GM15510 (cell line): ENCODE data around the gene RPS6KB2.
A peak's percentile ranks its signal among the peaks of the same experiment; 100 is the strongest.

ENCODE experiments used
- POLR2A ChIP-seq: IDR thresholded peaks from 3 replicates; pipeline ENCODE4 v1.6.1; 2011; ENCODE audit warnings: borderline replicate concordance; ENCODE audit not compliant: insufficient read length; ENCODE audit errors: extremely low read depth

RPS6KB2 gene

DNA sequence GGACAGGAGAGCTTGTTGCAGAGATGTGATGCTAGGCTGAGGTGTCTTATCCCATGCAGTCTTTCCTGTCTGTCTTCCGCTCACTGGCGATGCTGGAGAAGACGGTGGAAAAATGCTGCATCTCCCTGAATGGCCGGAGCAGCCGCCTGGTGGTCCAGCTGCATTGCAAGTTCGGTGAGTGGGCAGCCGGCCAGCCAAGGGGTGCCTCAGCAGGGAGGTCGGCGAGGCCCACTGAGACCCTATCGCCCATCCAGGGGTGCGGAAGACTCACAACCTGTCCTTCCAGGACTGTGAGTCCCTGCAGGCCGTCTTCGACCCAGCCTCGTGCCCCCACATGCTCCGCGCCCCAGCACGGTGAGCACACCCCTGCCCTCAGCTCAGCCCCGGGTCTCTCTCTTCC is 34.9 kb upstream of the RPS6KB2 start:
- no peak for TF ChIP-seq POLR2A

DNA sequence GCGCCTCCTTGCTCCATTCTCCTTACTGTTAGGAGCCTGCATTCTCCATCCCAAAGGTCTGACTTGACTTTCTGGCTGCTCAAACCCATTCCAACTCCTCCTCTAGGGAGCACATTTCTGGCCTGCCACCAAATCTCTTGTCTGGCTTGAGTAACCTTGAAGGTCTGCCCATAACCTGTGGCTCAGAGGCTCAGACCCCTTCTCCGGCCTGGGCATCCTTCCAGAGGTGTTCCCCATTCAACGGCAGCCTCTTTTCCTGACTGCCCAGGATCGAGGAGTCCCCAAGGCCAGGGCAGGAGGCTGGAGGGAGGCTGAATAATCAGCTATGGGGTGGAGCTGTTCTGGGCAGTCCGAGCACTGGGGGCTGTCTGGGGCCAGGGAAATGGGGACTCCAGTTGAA is 34.3 kb upstream of the RPS6KB2 start:
- no peak for TF ChIP-seq POLR2A

DNA sequence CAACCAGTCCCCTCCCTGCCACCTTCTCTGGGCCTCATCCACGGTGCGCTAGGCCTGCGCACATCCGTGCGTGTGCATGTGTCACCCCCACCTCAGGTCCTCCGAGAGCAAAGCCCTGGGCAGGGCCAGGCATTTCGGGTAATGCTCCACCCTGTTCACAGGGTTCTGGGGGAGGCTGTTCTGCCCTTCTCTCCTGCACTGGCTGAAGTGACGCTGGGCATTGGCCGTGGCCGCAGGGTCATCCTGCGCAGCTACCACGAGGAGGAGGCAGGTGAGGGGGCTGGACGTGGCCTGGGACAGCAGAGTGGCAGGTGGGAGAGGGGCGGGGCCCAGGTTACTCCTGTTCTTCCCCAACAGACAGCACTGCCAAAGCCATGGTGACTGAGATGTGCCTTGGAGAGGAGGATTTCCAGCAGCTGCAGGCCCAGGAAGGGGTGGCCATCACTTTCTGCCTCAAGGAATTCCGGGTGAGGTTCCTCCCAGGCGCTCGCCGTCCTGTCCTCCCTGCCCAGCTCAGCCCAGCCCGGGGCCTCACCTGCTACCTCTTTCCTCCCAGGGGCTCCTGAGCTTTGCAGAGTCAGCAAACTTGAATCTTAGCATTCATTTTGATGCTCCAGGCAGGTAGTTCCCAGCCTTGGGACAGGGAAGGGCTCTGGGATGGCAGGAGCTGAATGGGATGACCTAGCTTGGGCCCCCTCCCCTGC is 32.6 kb upstream of the RPS6KB2 start:
- TF ChIP-seq POLR2A, result no peak

DNA sequence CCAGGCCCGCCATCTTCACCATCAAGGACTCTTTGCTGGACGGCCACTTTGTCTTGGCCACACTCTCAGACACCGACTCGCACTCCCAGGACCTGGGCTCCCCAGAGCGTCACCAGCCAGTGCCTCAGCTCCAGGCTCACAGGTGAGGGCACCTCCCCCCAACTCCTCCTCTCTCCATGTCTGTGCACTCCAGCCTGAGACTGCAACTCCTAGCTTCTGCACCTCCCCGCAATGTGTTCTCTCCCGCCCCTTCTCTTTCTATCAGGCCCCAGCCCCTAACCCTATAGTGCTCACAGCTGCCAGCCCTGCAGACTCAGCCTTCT is 32.1 kb upstream of the RPS6KB2 start:
- TF ChIP-seq POLR2A, result no peak

DNA sequence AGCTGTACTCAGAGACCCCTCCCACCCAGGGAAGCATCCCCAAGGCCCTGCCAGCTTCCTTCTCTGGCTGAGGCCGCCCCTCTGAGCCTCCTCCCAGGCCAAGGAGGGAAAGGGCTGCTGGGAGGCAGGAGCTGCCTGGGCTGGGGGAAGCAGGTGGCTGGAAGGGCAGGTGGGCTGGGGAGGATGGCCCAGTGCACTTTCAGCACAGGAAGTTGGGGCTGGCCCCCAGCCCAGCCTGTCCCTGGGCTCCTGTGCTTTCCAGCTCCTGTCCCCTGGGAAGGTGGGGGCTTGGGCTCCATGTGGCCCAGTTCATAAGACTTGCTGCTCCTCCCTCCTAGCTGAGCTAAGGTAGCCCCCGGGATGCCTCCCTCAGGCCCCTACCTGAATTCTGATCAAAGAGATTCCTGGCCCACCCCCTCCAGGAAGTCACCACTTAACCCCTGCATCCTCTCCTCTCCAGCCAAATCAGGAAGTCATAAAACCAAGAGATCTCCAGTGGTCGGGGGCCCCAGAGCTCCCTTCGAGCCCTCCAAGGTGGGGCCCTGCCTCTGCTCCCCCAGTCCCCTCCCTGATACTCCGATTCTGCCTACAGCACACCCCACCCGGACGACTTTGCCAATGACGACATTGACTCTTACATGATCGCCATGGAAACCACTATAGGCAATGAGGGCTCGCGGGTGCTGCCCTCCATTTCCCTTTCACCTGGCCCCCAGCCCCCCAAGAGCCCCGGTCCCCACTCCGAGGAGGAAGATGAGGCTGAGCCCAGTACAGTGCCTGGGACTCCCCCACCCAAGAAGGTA is 31.5 kb upstream of the RPS6KB2 start:
- TF ChIP-seq POLR2A, result no peak

DNA sequence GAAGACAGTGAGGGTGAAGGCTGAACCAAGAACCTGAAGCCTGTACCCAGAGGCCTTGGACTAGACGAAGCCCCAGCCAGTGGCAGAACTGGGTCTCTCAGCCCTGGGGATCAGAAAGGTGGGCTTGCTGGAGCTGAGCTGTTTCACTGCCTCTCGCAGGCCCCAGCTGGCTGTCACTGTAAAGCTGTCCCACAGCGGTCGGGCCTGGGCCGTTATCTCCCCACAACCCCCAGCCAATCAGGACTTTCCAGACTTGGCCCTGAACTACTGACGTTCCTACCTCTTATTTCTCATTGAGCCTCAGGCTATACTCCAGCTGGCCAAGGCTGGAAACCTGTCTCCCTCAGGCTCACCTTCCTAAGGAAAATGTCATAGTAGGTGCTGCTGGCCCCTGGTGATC is 30.8 kb upstream of the RPS6KB2 start:
- TF ChIP-seq POLR2A, result no peak

DNA sequence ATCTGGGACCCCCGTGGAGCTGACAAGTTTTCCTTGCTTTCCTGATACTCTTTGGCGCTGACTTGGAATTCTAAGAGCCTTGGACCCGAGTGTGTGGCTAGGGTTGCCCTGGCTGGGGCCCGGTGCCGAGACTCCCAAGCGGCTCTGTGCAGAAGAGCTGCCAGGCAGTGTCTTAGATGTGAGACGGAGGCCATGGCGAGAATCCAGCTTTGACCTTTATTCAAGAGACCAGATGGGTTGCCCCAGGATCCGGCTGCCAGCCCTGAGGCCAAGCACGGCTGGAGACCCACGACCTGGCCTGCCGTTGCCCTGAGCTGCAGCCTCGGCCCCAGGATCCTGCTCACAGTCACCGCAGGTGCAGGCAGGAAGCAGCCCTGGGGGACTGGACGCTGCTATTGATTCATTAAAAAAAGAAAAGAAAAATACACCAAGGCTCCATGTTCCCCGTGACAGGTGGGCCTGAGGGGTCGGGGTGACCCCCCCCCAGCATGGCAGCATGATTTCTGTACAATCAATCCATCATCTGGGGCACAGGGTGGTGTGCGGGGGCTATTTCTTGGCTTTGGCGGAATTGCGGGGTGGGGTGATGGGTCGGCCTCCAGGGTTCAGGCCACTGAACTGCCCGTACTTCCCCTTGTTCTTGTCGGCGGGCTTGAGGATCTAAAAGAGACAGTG is 30.2 kb upstream of the RPS6KB2 start:
- TF ChIP-seq POLR2A, result no peak

DNA sequence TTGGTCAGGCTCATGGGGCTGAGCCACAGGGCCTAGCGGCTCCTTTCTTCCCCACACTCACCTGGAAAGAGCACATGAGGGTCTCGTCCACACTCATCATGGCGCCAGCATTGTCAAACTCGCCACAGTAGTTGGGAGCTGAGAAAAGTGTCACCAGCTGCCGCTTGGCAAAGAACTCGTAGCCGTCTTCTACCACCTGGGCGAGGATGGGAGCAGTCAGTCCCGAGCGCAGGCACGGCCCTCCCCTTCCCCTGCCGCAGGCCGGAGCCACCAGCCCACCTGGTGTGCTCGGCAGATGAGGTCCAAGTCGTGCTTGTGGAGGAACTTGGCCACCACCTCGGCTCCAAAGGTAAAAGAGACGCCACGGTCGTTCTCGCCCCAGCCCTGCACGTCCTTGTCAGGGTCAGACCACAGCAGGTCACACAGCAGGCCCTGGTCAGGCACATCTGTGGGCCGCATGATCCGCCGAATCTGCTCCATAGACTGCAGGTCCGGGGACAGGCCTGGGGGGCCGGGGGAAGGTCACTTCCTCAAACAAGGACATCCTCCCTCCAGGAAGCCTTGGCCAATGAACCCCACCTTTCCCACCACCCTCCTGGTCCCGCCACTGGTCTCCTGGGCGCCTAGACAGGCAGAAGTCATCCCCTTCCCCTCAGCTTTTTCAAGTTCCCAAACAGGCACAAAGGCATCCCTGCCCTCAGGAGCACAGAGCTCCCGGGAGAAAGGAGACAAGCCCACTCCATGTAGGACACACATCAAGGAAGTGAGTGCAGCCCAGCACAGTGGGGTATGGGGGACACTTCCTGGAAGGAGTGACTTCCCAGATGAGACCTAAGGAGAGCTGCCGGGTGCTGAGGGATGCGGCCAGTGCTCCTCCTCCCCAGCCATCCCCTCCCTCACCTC is 29.4 kb upstream of the RPS6KB2 start:
- TF ChIP-seq POLR2A, result no peak

DNA sequence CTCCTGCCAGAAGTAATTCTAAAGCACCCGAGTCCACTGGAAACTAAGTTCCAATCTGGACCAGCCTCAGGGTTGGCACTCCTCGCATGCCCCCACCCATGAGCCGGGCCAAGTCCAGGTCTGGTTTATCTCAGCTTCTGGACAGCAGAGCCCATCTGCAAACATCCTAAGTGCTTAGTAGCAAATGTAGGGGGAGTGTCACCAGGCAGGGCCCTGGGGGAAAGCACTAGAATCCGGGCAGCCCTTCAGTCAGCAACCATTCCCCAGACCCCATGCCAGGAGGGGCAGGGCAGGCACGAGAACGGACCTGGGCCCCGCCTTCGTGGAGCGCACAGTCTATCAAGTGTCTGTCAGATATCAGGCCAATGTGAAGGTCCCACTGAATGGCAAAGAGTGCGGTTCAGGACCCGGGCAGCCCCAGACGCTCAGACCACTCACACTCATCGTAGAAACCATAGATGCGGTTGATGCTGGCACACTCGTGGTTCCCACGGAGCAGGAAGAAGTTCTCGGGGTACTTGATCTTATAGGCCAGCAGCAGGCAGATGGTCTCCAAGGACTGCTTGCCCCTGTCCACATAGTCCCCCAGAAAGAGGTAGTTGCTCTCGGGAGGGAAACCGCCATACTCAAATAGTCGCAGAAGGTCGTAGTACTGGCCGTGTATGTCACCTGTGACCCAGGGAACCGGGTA is 27.9 kb upstream of the RPS6KB2 start:
- TF ChIP-seq POLR2A, result no peak

DNA sequence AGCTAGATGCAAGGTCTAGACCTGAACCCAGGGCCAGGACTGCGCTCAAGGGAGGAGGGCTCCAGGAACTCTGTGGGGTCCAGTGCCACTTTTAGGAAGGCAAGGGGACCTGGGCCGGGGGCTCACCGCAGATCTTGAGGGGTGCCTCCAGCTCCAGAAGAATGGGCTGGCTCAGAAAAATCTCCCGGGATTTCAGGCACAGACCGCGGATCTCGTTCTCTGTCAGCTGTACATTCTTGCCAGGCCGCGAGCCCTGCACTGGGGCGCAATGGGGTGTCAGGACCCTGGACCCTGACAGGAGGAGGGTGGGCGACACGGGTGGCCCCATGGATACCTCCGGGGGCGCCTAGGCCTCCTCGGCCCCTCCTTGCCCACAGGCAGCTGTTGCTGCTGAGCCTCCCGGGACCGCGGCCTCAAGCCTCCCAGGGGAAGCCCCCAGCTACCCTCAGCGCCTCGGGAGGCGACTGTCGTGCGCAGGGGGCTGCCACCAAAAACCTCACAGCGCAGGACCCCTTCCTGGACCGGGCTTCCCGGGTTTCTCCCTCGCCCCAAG is 27.3 kb upstream of the RPS6KB2 start:
- no peak for TF ChIP-seq POLR2A

DNA sequence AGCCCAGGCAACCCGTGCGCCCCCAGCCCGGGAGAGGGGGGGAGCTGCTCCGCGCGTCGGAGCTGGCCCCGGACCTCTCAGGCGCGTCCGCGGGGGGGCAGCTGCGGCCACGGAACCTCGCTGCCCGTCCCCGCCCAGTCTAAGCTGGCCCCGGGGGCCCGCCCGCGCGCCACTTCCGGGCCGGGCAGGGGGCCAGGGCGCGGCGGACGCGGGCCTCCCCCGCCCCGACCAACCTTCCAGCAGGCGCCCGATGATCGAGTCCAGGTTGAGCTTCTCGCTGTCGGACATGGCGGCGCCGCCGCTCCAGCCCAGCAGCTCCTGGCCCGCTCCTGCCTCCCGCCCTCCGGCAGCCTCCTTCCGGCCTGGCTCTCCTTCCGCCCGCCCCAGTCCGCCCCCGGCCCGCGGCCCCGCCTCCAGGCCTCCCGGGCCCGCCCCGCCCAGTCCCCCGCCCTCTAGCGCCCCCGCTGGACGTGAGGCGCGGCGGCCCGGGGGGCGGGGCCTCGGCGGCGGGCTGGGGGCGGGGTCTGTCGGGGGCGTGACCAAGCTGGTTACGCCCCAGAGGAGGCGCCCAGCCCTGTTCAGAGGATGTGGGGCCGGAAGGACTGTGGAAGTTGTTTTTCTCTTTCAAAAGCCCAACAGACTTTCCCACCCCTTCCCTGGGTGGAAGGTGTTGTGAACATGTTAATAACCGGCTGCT is 26.7 kb upstream of the RPS6KB2 start, which contains the start of gene PPP1CA:
PPP1CA (minus strand) TSS at position 364 of the 697 bp plus-strand sequence; CDS start at position 288, 76 bp downstream.
- peak; percentile 87 for TF ChIP-seq POLR2A

DNA sequence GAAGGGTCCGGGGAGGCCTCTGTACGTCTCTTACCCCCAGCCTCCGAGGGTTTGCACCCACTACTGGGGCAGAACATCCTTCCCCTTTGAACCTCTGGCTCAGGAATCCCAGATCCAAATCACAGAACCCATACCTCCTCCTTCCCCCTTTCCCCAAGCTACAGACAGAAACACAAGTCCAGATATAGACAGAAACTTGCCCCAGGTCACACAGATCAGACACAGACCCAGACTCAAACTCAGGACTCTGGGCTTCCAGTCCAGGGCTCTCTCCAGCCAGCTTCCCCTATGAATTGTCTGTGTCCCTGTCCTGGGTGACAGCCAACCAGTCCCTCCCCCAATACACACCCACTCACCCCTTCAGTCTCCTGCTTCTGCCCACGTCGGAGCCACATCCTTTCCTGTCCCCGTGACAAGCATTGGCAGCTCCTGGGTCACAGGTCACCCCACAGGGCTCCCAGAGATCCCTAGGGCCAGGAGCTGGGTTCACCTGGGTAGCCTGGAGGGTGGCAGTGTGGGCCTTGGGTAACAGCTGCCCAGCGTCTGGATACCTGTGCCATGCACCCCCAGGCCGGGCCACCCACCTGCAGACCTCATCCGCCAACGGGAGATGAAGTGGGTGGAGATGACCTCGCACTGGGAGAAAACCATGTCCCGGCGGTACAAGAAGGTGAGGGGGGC is 23.6 kb upstream of the RPS6KB2 start:
- TF ChIP-seq POLR2A, result peak; percentile 11

DNA sequence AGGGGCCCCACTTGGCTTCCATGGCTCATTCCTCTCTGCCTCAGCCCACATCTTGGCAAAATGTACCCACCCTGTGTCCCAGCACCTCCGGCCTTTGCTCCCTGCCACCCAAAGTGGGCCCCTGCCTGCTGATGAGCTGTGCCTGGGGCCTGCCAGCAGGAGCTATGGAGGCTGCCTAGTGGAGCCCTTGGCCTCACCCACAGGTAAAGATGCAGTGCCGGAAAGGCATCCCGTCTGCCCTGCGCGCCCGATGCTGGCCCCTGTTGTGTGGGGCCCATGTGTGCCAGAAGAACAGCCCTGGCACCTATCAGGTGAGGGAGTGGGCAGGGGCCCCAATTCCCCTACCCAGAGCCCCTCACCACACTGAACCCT is 23.1 kb upstream of the RPS6KB2 start:
- TF ChIP-seq POLR2A, result no peak
